HepG2 (cell line): ENCODE data around the gene MRPL36.

ENCODE experiments used
- CTCF ChIP-seq: sonication (generic); formaldehyde crosslinking; IDR thresholded peaks from 2 replicates; pipeline ENCODE4 v1.5.0; 2020; ENCODE audit warnings: mild to moderate bottlenecking, missing genetic modification reagents, moderate library complexity
- EED ChIP-seq: sonication (generic); formaldehyde crosslinking; IDR thresholded peaks from 2 replicates; pipeline ENCODE4 v1.5.0; 2020; ENCODE audit warnings: mild to moderate bottlenecking, missing genetic modification reagents
- ZNF558 ChIP-seq: sonication (generic); formaldehyde crosslinking; IDR thresholded peaks from 2 replicates; pipeline ENCODE4 v1.9.0; 2022; ENCODE audit warnings: mild to moderate bottlenecking, missing genetic modification reagents, borderline replicate concordance
- ZNF768 ChIP-seq: sonication (generic); formaldehyde crosslinking; IDR thresholded peaks from 2 replicates; pipeline ENCODE4 v1.4.0; 2020; ENCODE audit warnings: missing genetic modification reagents

GRCh38 chr5:1814183-1815020 lies 14.8 kb upstream of the MRPL36 start:
- no peak for TF ChIP-seq CTCF (CRISPR knock-in tag)
- TF ChIP-seq EED (CRISPR knock-in tag): no peak
- TF ChIP-seq ZNF768 (CRISPR knock-in tag): no peak
- no peak for TF ChIP-seq ZNF558
